DMS79 (cell line): ENCODE results near the gene WDR62.

Experiments used
- DNase-seq: peaks from one replicate; lab custom pipeline; 2025; lab: John Stamatoyannopoulos, UW

Gene WDR62

GRCh38 chr19:36079389-36079945 lies 24.8 kb downstream of the WDR62 start:
- no peak for DNase-seq

- DNase-seq = no peak
Observed at GRCh38 chr19:36081385-36081784, 26.7 kb downstream of the WDR62 start.

DNA sequence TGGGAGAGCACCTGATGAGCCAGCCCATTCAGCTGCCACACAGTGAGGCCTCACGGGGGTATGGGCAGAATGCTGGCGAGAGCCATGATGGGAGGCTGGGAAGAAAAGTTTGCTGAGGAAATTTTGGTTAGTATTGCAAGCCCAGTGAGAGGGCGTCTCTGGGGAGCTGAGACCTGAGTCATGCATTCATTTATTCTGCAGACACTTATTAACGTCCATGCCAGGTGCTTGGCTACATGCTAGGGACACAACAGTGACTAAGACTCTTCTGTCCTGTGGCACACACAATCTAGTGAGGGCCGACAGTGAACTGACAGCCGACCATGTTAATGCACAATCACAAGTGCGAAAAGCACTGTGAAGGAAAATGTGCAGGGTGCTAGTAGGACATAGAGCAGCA lies 27.2 kb downstream of the WDR62 start:
- DNase-seq = no peak

GRCh38 chr19:36082916-36083315 lies 28.2 kb downstream of the WDR62 start:
- DNase-seq = no peak

GRCh38 chr19:36084231-36085009 lies 29.7 kb downstream of the WDR62 start:
- no peak for DNase-seq

- DNase-seq = no peak
Observed at GRCh38 chr19:36086326-36086725, 31.6 kb downstream of the WDR62 start.

GRCh38 chr19:36089847-36090246 lies 35.1 kb downstream of the WDR62 start:
- no peak for DNase-seq

- DNase-seq = no peak
Observed at GRCh38 chr19:36090910-36091695, 36.4 kb downstream of the WDR62 start.

- no peak for DNase-seq
Observed at GRCh38 chr19:36092566-36092965, 37.9 kb downstream of the WDR62 start.

DNA sequence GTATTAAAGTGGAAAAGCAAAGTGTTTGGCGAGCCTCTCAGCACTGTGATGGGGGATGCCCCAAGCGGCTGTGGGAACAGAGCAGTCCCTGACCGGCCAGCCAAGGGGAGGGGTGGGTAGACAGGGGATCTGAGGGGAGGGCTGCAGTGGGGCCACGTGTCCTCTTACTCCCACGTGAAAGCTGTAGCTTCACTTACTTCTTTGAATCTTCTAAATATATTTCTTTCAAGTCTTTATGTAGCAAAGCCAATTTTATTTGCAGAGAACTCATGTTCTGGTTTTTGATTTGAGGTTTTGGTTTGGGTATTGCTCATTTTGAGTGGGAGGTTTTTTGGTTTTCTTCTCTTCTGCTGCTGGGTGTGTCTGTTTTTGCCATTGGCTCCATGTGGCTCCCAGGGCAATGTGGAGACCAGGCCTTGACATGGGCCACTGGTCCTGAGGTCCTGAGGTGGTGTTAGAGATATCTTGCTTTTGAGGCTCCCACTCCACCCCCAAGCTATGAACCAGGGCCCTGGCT lies 38.5 kb downstream of the WDR62 start:
- no peak for DNase-seq

DNA sequence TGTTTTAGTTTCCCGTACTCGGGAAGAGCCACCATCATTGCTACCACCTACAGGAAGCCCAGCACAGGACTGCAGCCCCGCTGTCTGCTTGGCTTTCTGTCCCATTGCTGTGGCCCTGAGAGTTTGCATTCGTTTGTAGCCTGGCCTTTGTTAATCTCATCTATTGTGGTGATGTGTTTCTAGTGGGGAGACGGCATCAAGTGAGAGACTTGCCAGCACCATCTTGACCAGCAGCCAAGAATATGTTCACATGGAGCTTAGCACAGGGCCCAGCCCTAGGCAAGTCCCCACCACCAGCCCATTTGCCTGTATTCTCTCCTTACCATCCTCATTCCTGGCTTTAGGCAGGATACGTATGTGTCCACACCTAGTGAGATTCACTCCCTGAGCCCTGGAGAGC lies 39.0 kb downstream of the WDR62 start:
- DNase-seq = no peak

- DNase-seq = no peak
Observed at GRCh38 chr19:36097036-36097435, 42.3 kb downstream of the WDR62 start.

- DNase-seq = no peak
Observed at GRCh38 chr19:36099166-36099785, 44.6 kb downstream of the WDR62 start.

DNA sequence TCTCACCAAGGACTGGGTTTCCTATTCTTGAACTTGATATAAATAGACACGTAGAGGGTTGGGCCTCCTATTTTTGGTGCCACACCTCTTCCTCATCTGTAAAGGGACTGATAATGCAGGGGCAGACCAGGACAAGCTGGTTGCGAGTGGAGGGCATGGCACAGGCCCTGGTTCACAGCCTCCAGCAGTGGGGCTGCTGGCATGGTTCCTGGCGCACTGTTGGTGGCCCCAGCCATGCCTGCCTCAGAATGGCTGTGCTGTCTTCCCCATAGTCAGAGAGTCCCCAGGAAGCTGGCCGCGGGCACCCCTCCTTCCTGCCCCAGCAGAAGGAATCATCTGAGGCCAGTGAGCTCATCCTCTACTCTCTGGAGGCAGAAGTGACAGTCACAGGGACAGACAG lies 45.8 kb downstream of the WDR62 start:
- DNase-seq = no peak

- no peak for DNase-seq
Observed at GRCh38 chr19:36101550-36102327, 47.0 kb downstream of the WDR62 start.

GRCh38 chr19:36103040-36103626 lies 48.4 kb downstream of the WDR62 start:
- no peak for DNase-seq

- DNase-seq = no peak
Observed at GRCh38 chr19:36103842-36104552, 49.3 kb downstream of the WDR62 start.

GRCh38 chr19:36106441-36106840 lies 51.7 kb downstream of the WDR62 start:
- no peak for DNase-seq

DNA sequence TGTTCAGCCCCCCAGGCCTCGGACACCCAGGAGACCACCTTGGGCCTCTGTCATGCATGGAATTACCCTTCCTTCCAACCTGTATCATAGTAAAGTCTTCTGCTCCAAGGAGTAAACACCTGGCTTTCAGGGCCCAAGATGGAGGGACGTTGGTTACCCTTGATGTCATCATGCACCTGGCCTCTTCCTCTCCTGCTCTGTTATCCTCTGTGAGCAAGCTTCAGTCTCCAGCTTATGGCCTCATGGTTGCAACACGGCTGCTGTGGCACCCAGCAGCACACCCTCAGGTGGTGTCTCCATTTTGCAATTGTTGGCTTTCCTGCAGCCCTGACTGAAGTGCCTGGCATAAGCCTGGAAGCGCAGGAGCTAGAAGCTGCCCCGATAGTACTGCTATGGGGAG lies 52.3 kb downstream of the WDR62 start:
- no peak for DNase-seq

DNA sequence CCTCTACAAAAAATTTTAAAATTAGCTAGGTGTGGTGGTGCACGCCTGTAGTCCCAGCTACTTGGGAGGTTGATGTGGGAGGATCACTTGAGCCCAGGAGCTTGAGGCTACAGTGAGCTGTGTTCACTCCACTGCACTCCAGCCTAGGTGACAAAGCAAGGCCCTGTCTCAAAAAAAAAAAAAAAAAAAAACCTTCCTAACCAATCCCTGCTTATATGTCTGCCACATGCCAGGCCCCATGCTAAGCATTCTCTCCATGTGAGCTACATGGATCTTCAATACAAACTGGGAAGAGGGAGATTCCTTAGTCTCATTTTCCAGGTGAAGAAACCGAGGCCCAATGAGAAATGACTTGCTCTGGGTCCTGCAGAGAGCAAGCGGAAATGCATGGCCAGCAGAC lies 54.0 kb downstream of the WDR62 start:
- DNase-seq = no peak
